K562 (cell line): ENCODE measurements around the gene XIRP1. TPM values are rescaled to one million over a fixed set of nuclear protein-coding genes. Genes with fewer than 3 reads are reported as not detected.

Experiments
- ATF2 ChIP-seq: sonication (generic); formaldehyde crosslinking; IDR thresholded peaks from 2 replicates; pipeline ENCODE4 v1.8.1; 2022; ENCODE audit warnings: missing genetic modification reagents
- BHLHE40 ChIP-seq: IDR thresholded peaks from 2 replicates; pipeline ENCODE4 v1.6.1; 2011; ENCODE audit warnings: low read length, improper control_type of control experiment
- DACH1 ChIP-seq: fragments of 450-650 bp; IDR thresholded peaks from 2 replicates; pipeline ENCODE4 v1.6.1; 2018; ENCODE audit not compliant: partially characterized antibody
- EGR1 ChIP-seq: fragments of 450-650 bp; conservative IDR thresholded peaks from 2 replicates; pipeline ENCODE4 v1.6.1; 2017; ENCODE audit warnings: mild to moderate bottlenecking
- FOXA3 ChIP-seq, 2 experiments: fragments of 450-650 bp in 1 of 2; sonication (generic) in 1 of 2; formaldehyde crosslinking; IDR thresholded peaks in 1 of 2; conservative IDR thresholded peaks in 1 of 2; 2 replicates each; pipeline versions ENCODE4 v1.4.0 to v1.8.0; 2020 to 2022; ENCODE audit warnings: mild to moderate bottlenecking in 2 of 2, missing genetic modification reagents in 1 of 2
- HMGXB4 ChIP-seq: sonication (generic); formaldehyde crosslinking; IDR thresholded peaks from 2 replicates; pipeline ENCODE4 v1.8.1; 2023; ENCODE audit warnings: mild to moderate bottlenecking, missing genetic modification reagents
- LEF1 ChIP-seq: fragments of 450-650 bp; IDR thresholded peaks from 2 replicates; pipeline ENCODE4 v1.6.1; 2016; ENCODE audit warnings: mild to moderate bottlenecking
- MAFF ChIP-seq: IDR thresholded peaks from 2 replicates; pipeline ENCODE4 v1.6.1; 2012; ENCODE audit warnings: low read length, improper control_type of control experiment
- MECOM ChIP-seq: fragments of 250-450 bp; sonication (Bioruptor Pico); IDR thresholded peaks from 2 replicates; pipeline ENCODE4 v1.8.0; 2022; ENCODE audit warnings: inconsistent platforms
- MTA3 ChIP-seq: fragments of 450-650 bp; formaldehyde crosslinking; IDR thresholded peaks from 2 replicates; pipeline ENCODE4 v1.6.1; 2017; ENCODE audit warnings: mild to moderate bottlenecking, borderline replicate concordance
- NCOA4 ChIP-seq: fragments of 450-650 bp; IDR thresholded peaks from 2 replicates; pipeline ENCODE4 v1.6.1; 2018; ENCODE audit warnings: mild to moderate bottlenecking; ENCODE audit not compliant: partially characterized antibody
- NRF1 ChIP-seq, 2 experiments: fragments of 450-650 bp; IDR thresholded peaks in 1 of 2; conservative IDR thresholded peaks in 1 of 2; 2 replicates each; pipeline ENCODE4 v1.6.1; 2014; ENCODE audit warnings: mild to moderate bottlenecking in 2 of 2
- PTBP1 ChIP-seq: fragments of 200-400 bp; formaldehyde crosslinking; IDR thresholded peaks from 2 replicates; pipeline ENCODE4 v1.6.1; 2017; ENCODE audit warnings: low read depth, low read length
- ZNF121 ChIP-seq: sonication (generic); formaldehyde crosslinking; conservative IDR thresholded peaks from 2 replicates; pipeline ENCODE4 v1.8.0; 2022; ENCODE audit warnings: missing genetic modification reagents
- ZNF280B ChIP-seq: fragments of 250-450 bp; sonication (Bioruptor Pico); IDR thresholded peaks from 2 replicates; pipeline ENCODE4 v1.5.1; 2021; ENCODE audit warnings: mild to moderate bottlenecking
- polyA plus RNA-seq, 8 experiments: library from polyadenylated mRNA; depleted of rRNA in 4 of 8; stranded (reverse) in 5 of 8; unstranded in 3 of 8; fragments of >200 nt; fragmentation: Nextera tagmentation in 2 of 8; fragmentation: Illumina TruSeq in 1 of 8; extraction: Ambion mirVana in 2 of 8; extraction: Trizol in 1 of 8; gene quantifications; 2 replicates each; pipeline versions ENCODE4 v1.2.1 to v1.2.3, GENCODE V29; 2011 to 2014; ENCODE audit warnings: inconsistent platforms in 1 of 8, missing spikeins in 1 of 8
- total RNA-seq, 7 experiments: library from RNA; depleted of rRNA in 6 of 7; stranded (reverse); fragments of >200 nt in 6 of 7; fragmentation: Illumina TruSeq in 2 of 7; extraction: Trizol in 2 of 7; gene quantifications; 2 replicates each; pipeline versions ENCODE4 v1.2.1 to v1.2.3, GENCODE V29; 2011 to 2021; ENCODE audit warnings: low replicate concordance in 1 of 7
- TF ChIP-seq, protein P1 (sequence below), 3 experiments: fragments of 200-800 bp in 1 of 3; fragments of 250-450 bp in 1 of 3; fragments of 450-650 bp in 1 of 3; sonication (Bioruptor Pico) in 1 of 3; sonication (Bioruptor generic) in 1 of 3; formaldehyde crosslinking in 1 of 3; IDR thresholded peaks; 2 replicates each; pipeline versions ENCODE4 v1.6.1 to v1.8.0; 2016 to 2022; ENCODE audit warnings: mild to moderate bottlenecking in 2 of 3, missing genetic modification characterization in 2 of 3, missing compliant biosample characterization in 1 of 3, moderate library complexity in 1 of 3
- TF ChIP-seq, protein P2 (sequence below), 2 experiments: fragments of 450-650 bp; IDR thresholded peaks; 2 replicates each; pipeline ENCODE4 v1.6.1; 2016

XIRP1 gene
- total and polyA plus RNA-seq, 9 of the 15 experiments (the other 6 are each of a cell fraction or from before 2014, with no cell fraction given), result 0.03 to 0.27 (median 0.08) TPM; not detected in 3

DNA sequence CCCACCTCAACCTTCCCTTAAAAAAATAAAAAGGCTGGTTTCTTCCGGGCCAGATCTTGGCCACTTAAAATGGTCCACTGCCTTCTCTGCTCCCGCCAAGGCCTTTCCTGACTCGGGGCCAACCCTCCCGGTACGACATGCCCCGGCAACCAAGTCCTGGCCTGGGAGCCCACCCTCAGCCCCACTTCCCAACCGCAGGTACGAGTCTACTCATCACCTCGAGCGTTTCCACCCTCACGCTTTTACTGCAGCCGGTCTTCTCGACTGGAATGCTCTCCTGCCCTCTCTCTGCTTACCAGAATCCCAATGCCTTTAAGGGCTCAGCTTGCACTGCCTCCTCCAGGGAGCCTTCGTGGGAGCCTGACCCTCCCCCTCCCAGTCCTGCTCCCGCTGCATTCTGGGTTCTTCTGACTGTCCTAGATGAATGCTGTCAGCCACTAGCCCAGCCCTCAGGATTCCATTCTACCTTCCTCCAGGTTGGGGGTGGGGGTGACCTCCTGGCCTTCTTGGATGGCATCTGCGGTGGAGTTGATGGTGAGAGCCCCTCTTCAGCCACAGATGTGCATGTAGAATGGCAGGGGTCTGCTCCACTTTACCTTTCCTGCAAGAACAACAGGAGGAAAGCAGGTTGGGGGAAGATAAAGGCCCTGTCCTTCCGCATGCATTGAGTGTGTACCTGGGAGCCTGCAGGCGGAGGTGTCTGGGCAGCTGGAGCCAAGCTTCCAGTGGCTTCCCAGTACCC is 37.9 kb downstream of the XIRP1 start (continued):
- TF ChIP-seq, protein P1, sequence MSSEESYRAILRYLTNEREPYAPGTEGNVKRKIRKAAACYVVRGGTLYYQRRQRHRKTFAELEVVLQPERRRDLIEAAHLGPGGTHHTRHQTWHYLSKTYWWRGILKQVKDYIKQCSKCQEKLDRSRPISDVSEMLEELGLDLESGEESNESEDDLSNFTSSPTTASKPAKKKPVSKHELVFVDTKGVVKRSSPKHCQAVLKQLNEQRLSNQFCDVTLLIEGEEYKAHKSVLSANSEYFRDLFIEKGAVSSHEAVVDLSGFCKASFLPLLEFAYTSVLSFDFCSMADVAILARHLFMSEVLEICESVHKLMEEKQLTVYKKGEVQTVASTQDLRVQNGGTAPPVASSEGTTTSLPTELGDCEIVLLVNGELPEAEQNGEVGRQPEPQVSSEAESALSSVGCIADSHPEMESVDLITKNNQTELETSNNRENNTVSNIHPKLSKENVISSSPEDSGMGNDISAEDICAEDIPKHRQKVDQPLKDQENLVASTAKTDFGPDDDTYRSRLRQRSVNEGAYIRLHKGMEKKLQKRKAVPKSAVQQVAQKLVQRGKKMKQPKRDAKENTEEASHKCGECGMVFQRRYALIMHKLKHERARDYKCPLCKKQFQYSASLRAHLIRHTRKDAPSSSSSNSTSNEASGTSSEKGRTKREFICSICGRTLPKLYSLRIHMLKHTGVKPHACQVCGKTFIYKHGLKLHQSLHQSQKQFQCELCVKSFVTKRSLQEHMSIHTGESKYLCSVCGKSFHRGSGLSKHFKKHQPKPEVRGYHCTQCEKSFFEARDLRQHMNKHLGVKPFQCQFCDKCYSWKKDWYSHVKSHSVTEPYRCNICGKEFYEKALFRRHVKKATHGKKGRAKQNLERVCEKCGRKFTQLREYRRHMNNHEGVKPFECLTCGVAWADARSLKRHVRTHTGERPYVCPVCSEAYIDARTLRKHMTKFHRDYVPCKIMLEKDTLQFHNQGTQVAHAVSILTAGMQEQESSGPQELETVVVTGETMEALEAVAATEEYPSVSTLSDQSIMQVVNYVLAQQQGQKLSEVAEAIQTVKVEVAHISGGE (CRISPR knock-in tag; IDR thresholded peaks at IDR 0.05), result no peak
- 0 out of 4 replicates have a peak, but pooled peaks of 1 of the 2 experiments have one; percentile 25 for TF ChIP-seq FOXA3 (CRISPR knock-in tag; conservative IDR thresholded peaks at IDR 0.05 in 1 of 2, IDR thresholded peaks at IDR 0.05 in 1 of 2)
- TF ChIP-seq NRF1 (conservative IDR thresholded peaks at IDR 0.05 in 1 of 2, IDR thresholded peaks at IDR 0.05 in 1 of 2), result peak; percentile 33 to 57; a peak in 3 of 4 replicates
- peak; percentile 90; the same call in 1 of the 2 replicates for TF ChIP-seq MTA3
- no peak; the same call in 1 of the 2 replicates for TF ChIP-seq EGR1
- TF ChIP-seq, protein P2, sequence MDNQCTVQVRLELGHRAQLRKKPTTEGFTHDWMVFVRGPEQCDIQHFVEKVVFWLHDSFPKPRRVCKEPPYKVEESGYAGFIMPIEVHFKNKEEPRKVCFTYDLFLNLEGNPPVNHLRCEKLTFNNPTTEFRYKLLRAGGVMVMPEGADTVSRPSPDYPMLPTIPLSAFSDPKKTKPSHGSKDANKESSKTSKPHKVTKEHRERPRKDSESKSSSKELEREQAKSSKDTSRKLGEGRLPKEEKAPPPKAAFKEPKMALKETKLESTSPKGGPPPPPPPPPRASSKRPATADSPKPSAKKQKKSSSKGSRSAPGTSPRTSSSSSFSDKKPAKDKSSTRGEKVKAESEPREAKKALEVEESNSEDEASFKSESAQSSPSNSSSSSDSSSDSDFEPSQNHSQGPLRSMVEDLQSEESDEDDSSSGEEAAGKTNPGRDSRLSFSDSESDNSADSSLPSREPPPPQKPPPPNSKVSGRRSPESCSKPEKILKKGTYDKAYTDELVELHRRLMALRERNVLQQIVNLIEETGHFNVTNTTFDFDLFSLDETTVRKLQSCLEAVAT (IDR thresholded peaks at IDR 0.05), result peak; percentile 46 to 63; a peak in 2 of 4 replicates
- TF ChIP-seq ZNF280B (CRISPR knock-in tag), result no peak
- TF ChIP-seq MAFF, result no peak
- TF ChIP-seq BHLHE40, result no peak
- TF ChIP-seq MECOM (CRISPR knock-in tag), result no peak
- TF ChIP-seq NCOA4, result no peak
- TF ChIP-seq DACH1, result no peak
- no peak for TF ChIP-seq PTBP1
- peak; percentile 65; the same call in 1 of the 2 replicates for TF ChIP-seq LEF1
- TF ChIP-seq ZNF121, result no peak
- TF ChIP-seq HMGXB4 (CRISPR knock-in tag), result no peak
- TF ChIP-seq ATF2 (CRISPR knock-in tag), result no peak
